GM19023 (cell line): Measurements from ENCODE around the gene CDON.
"Not testable (repeated sequence)": the region's sequence is repeated elsewhere in the genome, so short reads cannot be mapped to it uniquely, and the experiment has no call there.

Experiments used
- ATAC-seq: cut with Tn5 transposase; IDR thresholded peaks from one replicate; pipeline ENCODE4 v1.9.1; 2021; ENCODE audit warnings: mild to moderate bottlenecking, moderate library complexity; ENCODE audit not compliant: unreplicated experiment

Gene CDON

GRCh38 chr11:126051117-126051516 is 11.5 kb downstream of the CDON start:
- ATAC-seq, result no peak

GRCh38 chr11:126049159-126049558 is 13.5 kb downstream of the CDON start:
- ATAC-seq, result no peak

GRCh38 chr11:126048197-126048596 is 14.5 kb downstream of the CDON start:
- no peak for ATAC-seq

- no peak for ATAC-seq
Observed at GRCh38 chr11:126046570-126047195, 16.0 kb downstream of the CDON start.

- no peak for ATAC-seq
Observed at GRCh38 chr11:126039485-126040271, 23.0 kb downstream of the CDON start.

- ATAC-seq, result no peak
Observed at GRCh38 chr11:126035718-126036117, 26.9 kb downstream of the CDON start.

GRCh38 chr11:126034933-126035425 is 27.7 kb downstream of the CDON start:
- no peak for ATAC-seq

- no peak for ATAC-seq
Observed at GRCh38 chr11:126034039-126034932, 28.4 kb downstream of the CDON start.

GRCh38 chr11:126032375-126032774 is 30.3 kb downstream of the CDON start:
- ATAC-seq, result no peak

GRCh38 chr11:126029805-126030204 is 32.9 kb downstream of the CDON start:
- ATAC-seq, result no peak

GRCh38 chr11:126029237-126029636 is 33.4 kb downstream of the CDON start:
- no peak for ATAC-seq

- ATAC-seq, result not testable (repeated sequence)
Observed at GRCh38 chr11:126028534-126028933, 34.1 kb downstream of the CDON start.

GRCh38 chr11:126026579-126026978 is 36.1 kb downstream of the CDON start:
- ATAC-seq, result no peak

- no peak for ATAC-seq
Observed at GRCh38 chr11:126025822-126026221, 36.8 kb downstream of the CDON start.

GRCh38 chr11:126024123-126024522 is 38.5 kb downstream of the CDON start:
- no peak for ATAC-seq

- no peak for ATAC-seq
Observed at GRCh38 chr11:126012852-126013251, 49.8 kb downstream of the CDON start.

- no peak for ATAC-seq
Observed at GRCh38 chr11:126011754-126012153, 50.9 kb downstream of the CDON start.

GRCh38 chr11:126011265-126011664 is 51.4 kb downstream of the CDON start:
- no peak for ATAC-seq

GRCh38 chr11:126008956-126009355 is 53.7 kb downstream of the CDON start:
- no peak for ATAC-seq

- ATAC-seq, result no peak
Observed at GRCh38 chr11:126007238-126007637, 55.4 kb downstream of the CDON start.

GRCh38 chr11:126006068-126006467 is 56.6 kb downstream of the CDON start:
- ATAC-seq, result no peak
